Right ventricle myocardium superior (tissue), 1 donor: ENCODE results near the gene TBX2. TPM values are rescaled to one million over a fixed set of nuclear protein-coding genes. Genes with fewer than 3 reads are reported as not detected.

Experiments
- ATAC-seq: fragments of 200-7000 bp; cut with Tn5 transposase; one replicate; pipeline ENCODE4 v1.9.1; 2020; ENCODE audit warnings: mild to moderate bottlenecking; ENCODE audit not compliant: poor library complexity
- DNase-seq: peaks from one replicate; pipeline ENCODE4 v3.0.0-alpha.2; 2020
- intact Hi-C: fragments of 100-400 bp; cut with DNase I; formaldehyde crosslinking; loops from one replicate; pipeline ENCODE4 v1.11.2; 2022
- total RNA-seq: library from RNA; stranded (reverse); fragmentation: NEBNext Ultra II Directional; extraction: Animal tissue kit (Norgen Biotek cat#: 25700); gene quantifications from one replicate; pipeline ENCODE4 v1.2.1, GENCODE V29; 2021
- donor health status: DM: no; HTN: yes; CAD: no; lungs with severe emphysema.

TBX2 gene
- total RNA-seq, 1 donor from 2014 or later: 13.1 TPM

- DNase-seq: peak; percentile 82
- intact Hi-C loops: no loop called here
- ATAC-seq: peak; percentile 96
Observed at GRCh38 chr17:61366715-61367413, 32.8 kb upstream of the TBX2 start.

- no peak for ATAC-seq
- intact Hi-C loops: no loop called here
- no peak for DNase-seq
Observed at GRCh38 chr17:61368049-61368831, 31.4 kb upstream of the TBX2 start.

GRCh38 chr17:61368832-61369450 is 30.7 kb upstream of the TBX2 start:
- intact Hi-C loops: no loop called here
- DNase-seq (no peak), ATAC-seq (no peak)

- DNase-seq: no peak
- no peak for ATAC-seq
- intact Hi-C loops: no loop called here
Observed at GRCh38 chr17:61369751-61370150, 29.9 kb upstream of the TBX2 start.

GRCh38 chr17:61371179-61371578 is 28.5 kb upstream of the TBX2 start:
- intact Hi-C loops: no loop called here
- no peak for ATAC-seq
- no peak for DNase-seq

GRCh38 chr17:61371606-61372005 is 28.0 kb upstream of the TBX2 start:
- ATAC-seq (no peak), DNase-seq (no peak)
- intact Hi-C loops: no loop called here

- intact Hi-C loops: no loop called here
- DNase-seq (no peak), ATAC-seq (no peak)
Observed at GRCh38 chr17:61372436-61372835, 27.2 kb upstream of the TBX2 start.

- intact Hi-C loops: no loop called here
- ATAC-seq (no peak), DNase-seq (no peak)
Observed at GRCh38 chr17:61376931-61377838, 22.5 kb upstream of the TBX2 start.

GRCh38 chr17:61378658-61379456 is 20.8 kb upstream of the TBX2 start:
- intact Hi-C loops: no loop called here
- ATAC-seq: no peak

GRCh38 chr17:61379457-61380216 is 20.0 kb upstream of the TBX2 start:
- DNase-seq: no peak
- no peak for ATAC-seq
- intact Hi-C loops: loop anchor here (10.0 kb wide), 1 partner anchor 55 kb away; no protein-coding TSS in a partner anchor

More at GRCh38 chr17:61378658-61379456, 20.8 kb upstream of the TBX2 start:
- DNase-seq: no peak

- DNase-seq (no peak), ATAC-seq (no peak)
- intact Hi-C loops: loop anchor here (10.0 kb wide), 1 partner anchor 56 kb away; no protein-coding TSS in a partner anchor
Observed at GRCh38 chr17:61380217-61380835, 19.3 kb upstream of the TBX2 start.

GRCh38 chr17:61380836-61381525 is 18.7 kb upstream of the TBX2 start:
- peak; percentile 8 for DNase-seq
- intact Hi-C loops: loop anchor here (10.0 kb wide), 1 partner anchor 56 kb away; no protein-coding TSS in a partner anchor
- no peak for ATAC-seq

GRCh38 chr17:61381537-61381936 is 18.1 kb upstream of the TBX2 start:
- ATAC-seq (no peak), DNase-seq (peak; percentile 11)
- intact Hi-C loops: loop anchor here (10.0 kb wide), 1 partner anchor 57 kb away; no protein-coding TSS in a partner anchor

- intact Hi-C loops: loop anchor here (10.0 kb wide), 1 partner anchor 58 kb away; no protein-coding TSS in a partner anchor
- DNase-seq (no peak), ATAC-seq (no peak)
Observed at GRCh38 chr17:61382796-61383688, 16.6 kb upstream of the TBX2 start.

- intact Hi-C loops: loop anchor here (10.0 kb wide), 1 partner anchor 59 kb away; no protein-coding TSS in a partner anchor
- DNase-seq: peak; percentile 48
- peak; percentile 67 for ATAC-seq
Observed at GRCh38 chr17:61383689-61384201, 15.9 kb upstream of the TBX2 start.
